ENCODE data around the gene PAXX.
"Not testable (repeated sequence)": the region's sequence is repeated elsewhere in the genome, so short reads cannot be mapped to it uniquely, and the experiment has no call there.

Gene PAXX

DNA sequence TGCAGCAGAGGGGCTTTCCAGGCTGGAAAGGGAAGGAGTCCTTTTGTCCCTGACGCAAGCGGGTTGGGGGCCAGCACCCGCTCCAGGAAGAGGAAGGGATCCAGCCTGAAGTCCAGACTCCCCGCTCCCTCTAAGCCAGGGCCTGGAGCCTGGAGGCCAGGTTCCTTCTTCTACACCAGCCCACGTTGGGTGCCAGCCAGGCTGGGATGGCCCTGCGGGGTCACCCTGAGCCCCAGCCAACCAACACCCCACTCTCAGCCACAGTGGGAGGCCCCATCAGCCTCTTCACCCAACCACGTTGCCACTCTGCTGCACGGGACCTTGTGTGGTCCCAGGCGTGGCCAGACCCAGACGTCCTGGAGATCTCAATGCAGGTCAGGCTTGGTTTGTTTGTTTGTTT, 40.6 kb downstream of the PAXX start:
- DNase-seq (ENCODE audit: low read depth in 2 of 2), result no peak

DNA sequence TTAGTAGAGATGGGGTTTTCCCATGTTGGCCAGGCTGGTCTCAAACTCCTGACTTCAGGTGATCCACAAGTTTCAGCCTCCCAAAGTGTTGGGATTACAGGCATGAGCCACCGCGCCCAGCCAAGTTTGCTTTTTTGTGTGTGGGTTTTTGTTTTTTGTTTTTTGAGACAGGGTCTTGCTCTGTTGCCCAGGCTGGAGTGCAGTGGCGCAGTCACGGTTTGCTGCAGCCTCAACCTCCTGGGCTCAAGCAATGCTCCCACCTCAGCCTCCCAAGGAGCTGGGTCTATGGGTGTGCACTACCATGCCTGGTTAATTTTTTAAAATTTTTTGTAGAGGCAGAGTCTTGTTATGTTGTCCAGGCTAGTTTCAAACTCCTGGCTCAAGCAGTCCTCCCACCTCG, 41.3 kb downstream of the PAXX start:
- not testable (repeated sequence) for DNase-seq (ENCODE audit: low read depth in 2 of 2)

- DNase-seq (ENCODE audit: low read depth in 2 of 2), result no peak
Measured at GRCh38 chr9:137034039-137034708, 42.0 kb downstream of the PAXX start.

DNA sequence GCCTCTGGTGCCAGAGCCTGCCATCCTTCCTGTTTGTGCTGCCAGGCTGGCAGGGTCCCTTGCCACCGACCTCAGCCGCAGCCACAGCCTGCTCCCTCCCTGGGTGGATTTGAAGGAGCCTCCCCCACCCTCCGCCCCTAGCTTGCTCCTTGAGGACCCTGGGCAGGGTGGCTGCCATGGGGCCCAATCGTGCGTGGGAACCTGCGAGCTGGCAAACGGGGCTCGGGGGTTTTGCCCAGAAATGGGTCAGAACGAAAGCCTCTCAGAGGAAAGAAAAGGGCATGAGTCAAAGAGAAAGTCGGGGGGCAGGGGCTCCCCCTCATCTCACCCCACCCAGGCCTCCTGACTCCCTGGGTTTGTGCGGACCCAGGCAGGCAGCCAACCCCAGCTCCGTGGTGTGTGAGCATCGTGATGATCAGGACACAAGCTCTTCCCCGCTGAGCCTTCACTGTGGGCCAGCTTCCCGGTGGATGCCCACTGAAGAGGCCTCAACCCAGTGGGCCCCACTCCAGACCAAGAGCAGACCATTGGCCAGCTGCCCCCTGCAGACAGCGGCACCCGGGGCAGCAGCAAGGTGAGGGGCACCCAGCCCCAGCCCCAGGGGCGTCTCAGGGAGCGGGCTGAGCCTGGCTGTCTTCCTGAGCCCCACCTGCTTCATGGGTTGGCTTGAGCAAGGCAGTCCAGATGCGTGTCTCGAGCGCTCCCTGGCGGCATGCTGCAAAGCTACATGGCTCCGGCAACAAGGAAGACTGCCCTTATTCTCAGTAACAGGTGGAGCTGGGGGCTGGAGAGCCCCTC, 42.7 kb downstream of the PAXX start:
- DNase-seq (ENCODE audit: low read depth in 2 of 2), result peak; percentile 74 to 77

DNA sequence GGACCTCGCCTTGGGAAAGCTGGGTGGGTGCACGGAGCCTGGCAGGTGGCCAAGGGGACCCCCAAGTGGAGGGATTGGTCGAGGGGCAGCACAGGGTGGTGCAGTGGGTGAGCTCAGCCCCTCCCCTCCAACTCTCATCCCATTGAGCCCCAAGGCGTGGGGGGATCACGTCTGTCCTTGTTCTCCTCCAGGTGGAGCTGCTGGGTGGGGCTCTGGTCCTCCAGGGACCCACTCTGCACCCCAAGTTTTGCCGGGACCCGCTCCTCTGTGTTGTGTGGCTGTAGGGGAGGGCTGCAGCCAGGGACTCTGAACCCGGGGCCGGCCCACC, 43.2 kb downstream of the PAXX start:
- no peak for DNase-seq (ENCODE audit: low read depth in 2 of 2)

- no peak for DNase-seq (ENCODE audit: low read depth in 2 of 2)
Measured at GRCh38 chr9:137035937-137036336, 43.7 kb downstream of the PAXX start.

DNA sequence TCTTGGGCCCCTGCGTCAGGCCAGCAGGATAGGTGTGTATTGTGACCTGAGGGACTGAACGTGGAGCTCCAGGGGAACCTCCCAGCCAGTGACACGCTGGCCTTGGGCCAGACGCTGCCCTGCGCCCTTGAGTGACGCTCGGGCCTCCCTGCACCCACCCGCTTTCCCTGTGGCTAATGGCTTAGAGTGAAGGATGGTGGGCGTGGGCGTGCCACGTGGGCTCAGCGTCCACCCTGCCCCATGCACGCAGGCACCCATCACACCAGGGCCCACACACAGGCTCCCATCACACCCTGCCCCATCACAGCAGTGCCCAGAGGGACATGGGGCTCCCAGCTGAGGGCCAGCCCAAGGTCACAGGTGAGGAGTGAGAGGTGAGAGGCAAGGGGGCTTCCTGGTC, 44.8 kb downstream of the PAXX start:
- DNase-seq (ENCODE audit: low read depth in 2 of 2), result no peak

DNA sequence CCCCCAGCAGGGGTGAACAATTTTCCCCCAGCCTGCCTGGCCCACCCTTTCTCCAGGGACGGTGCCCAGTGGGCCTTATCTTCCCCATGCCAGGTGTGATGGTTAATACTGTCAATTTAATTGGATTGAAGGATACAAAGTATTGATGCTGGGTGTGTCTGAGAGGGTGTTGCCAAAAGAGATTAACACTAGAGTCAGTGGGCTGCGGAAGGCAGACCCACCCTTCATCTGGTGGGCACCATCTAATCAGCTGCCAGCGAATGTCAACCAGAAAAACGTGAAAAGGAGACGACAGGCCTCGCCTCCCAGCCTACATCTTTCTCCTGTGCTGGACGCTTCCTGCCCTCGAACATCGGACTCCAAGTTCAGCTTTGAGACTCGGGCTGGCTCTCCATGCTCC, 45.3 kb downstream of the PAXX start:
- DNase-seq (ENCODE audit: low read depth in 2 of 2), result no peak

DNA sequence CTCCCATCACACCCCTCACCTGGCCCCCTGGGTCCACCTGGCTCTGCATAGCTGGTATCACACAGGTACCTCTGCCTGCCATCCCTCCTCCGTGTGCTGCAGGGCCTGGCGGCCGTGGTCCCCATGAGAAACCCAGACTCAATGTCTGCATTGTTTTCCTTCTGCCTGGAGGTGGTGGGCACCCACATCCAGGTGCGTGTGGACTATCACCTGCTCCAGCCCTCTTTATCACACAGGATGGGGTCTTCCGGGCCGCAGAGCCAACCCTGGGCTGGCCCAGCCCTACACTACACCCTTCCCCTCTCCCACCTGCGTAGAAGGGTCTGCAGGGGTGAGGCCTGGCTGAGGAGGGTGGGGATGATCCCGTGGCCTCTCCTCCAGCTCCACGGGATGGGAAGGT, 46.7 kb downstream of the PAXX start:
- DNase-seq (ENCODE audit: low read depth in 2 of 2), result no peak

DNA sequence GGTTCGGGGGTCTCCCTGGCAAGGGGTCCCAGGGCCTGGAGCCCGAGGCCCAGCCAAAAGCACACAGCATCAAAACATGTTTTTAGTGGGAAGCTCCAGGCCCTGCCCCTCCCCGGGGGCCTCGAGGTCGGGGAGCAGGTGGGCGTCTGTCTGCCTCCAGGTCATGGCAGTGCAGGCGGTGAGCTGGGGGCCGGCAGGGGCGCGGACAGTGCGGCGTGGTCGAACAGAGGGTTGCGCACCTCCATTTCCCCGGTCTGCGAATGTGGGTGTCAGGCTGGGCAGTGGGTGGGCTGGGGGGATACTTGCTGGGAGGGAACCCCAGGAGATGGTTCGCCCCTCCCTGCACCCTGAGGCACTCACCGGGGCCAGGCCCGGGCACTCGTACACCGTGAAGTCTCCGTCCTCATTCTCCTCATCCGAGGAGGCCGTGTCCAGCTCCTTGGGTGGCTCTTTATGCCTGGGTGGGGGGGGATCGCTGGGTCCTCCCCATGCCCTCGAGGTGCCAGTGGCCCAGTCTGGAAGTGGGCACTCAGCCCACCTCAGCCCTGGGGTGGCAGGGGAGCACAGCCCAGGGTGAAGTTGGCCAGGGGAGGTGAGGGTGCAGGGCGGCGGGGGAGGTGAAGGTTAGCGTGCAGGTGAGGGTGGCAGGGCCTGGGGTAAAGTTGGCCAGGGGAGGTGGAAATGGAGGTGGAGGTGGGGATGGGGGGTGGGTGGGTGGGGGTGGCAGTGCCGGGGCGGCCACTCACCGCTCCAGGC, 47.6 kb downstream of the PAXX start:
- DNase-seq (ENCODE audit: low read depth in 2 of 2), result no peak

DNA sequence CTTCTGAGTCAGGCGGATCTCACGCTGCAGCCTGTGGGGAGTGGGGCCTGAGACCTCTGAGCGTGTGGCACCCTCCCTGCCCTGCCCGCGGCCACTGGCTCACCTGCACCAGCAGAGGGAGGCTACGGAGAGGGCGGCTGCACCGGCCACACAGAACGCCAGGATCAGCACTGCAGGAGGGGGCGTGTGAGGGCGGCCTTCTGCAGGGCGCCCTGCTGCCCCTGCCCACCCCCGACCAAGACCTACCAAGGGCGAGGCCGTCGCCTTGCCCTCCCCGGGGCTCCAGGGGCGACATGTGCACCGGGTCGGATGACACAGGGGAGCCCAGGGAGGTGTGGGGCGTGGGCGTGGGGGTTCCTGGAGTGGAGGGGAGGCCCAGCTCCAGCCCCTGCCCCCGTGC, 48.3 kb downstream of the PAXX start:
- DNase-seq (ENCODE audit: low read depth in 2 of 2), result no peak

DNA sequence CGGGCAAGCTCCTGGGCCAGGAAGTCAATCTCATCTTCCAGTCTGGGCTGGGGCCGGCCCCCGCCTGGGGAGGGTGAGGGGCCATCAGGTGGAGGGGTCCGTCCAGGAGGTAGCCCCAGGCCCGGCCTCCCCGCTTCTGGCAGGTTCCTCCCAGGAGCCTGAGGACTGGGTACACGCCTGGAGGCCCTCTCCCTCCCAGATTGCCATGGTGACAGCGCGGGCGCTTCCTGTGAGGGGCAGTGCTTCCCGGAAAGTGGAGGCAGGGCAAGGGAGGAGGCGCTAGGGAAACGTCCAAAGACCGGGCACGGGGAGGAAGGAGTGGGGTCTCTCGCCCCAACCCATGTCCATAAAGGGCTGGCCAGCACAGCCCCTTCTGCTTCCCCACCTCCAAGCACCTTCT, 48.9 kb downstream of the PAXX start:
- DNase-seq (ENCODE audit: low read depth in 2 of 2), result no peak

DNA sequence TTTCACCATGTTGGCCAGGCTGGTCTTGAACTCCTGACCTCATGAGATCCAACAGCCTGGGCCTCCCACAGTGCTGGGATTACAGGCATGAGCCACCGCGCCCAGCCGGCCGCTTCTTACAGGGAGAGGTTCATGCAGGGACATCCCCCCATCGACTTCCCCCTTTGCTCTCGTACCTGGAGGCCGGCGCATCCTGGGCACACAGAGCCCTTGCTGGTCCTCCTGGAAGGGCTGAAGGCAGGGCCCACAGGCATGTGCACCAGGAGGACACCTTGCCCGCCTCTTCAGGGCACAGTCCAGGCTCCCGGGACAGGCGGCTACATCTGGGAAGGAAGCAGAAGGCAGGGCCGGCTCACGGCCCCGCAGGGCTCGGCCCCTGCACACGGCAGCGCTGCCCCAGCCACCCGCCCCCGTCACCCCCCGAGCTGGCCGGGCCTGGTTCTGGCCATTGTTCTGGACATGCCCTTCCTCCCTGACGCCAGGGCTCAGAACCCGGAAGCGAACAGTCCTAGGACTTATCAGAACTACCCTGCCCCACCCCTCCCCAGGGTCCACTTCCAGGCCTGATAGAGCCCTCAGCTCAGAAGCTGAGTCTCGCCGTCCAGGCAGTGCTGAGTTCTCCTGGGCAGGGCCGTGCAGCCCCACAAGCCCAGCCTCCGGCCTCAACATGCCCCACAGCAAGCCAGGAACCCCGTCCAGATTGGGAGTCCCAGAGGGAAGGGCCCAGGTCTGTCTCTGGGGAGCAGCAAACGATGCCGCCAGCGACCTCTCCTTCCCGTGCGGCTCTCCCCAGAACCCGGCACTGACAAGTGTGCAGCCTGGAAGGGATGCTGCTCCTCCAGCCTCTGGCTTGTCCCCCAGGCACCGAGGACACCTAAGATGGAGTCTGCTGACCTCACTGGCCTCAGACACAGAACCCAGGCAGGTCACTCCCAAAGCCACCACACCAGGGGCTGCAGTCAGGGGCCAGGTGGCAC, 50.8 kb downstream of the PAXX start:
- DNase-seq (ENCODE audit: low read depth in 2 of 2), result no peak

All from stimulated activated CD8-positive, alpha-beta memory T cell treated with anti-CD3 and anti-CD28 coated beads, Interleukin-15, amount 100 ng/mL, for 48 hours (primary cell).